Left ventricle myocardium inferior (tissue), 1 donor: ENCODE measurements around the gene GRAMD2B. TPM values are rescaled to one million over a fixed set of nuclear protein-coding genes. Genes with fewer than 3 reads are reported as not detected.

Experiments used
- DNase-seq: peaks from one replicate; pipeline ENCODE4 v3.0.0-alpha.2; 2020
- H3K27ac ChIP-seq: fragments of 200-600 bp; replicated peaks from 2 replicates; pipeline ENCODE4 v1.8.0; 2021
- H3K27me3 ChIP-seq: fragments of 200-600 bp; 2 replicates; pipeline ENCODE4 v1.8.0; 2021; ENCODE audit warnings: low read depth
- H3K36me3 ChIP-seq: fragments of 200-600 bp; 2 replicates; pipeline ENCODE4 v1.8.0; 2021
- H3K4me1 ChIP-seq: fragments of 200-600 bp; 2 replicates; pipeline ENCODE4 v1.8.0; 2021
- H3K4me3 ChIP-seq: fragments of 200-600 bp; 2 replicates; pipeline ENCODE4 v1.8.0; 2021; ENCODE audit warnings: mild to moderate bottlenecking, moderate library complexity
- H3K9me3 ChIP-seq: fragments of 200-600 bp; replicated peaks from 2 replicates; pipeline ENCODE4 v1.8.0; 2021
- CTCF ChIP-seq: fragments of 200-600 bp; IDR thresholded peaks from 2 replicates; pipeline ENCODE4 v1.8.0; 2021; ENCODE audit warnings: antibody characterized with exemption, mild to moderate bottlenecking, borderline replicate concordance
- intact Hi-C: fragments of 100-400 bp; cut with micrococcal nuclease; formaldehyde crosslinking; loops from one replicate; pipeline ENCODE4 v1.11.0; 2022
- total RNA-seq: library from RNA; stranded (reverse); fragmentation: NEBNext Ultra II Directional; extraction: Animal tissue kit (Norgen Biotek cat#: 25700); gene quantifications from one replicate; pipeline ENCODE4 v1.2.1, GENCODE V29; 2021
- donor health status: DM: no; HTN: yes; CAD: no; lungs with severe emphysema.

The GRAMD2B gene
- total RNA-seq, 1 donor from 2014 or later: 24.6 TPM

GRCh38 chr5:126480824-126481223 is 57.6 kb downstream of the GRAMD2B start:
- DNase-seq: no peak
- no peaks in the 10 kb centered on the region for H3K27me3 ChIP-seq
- intact Hi-C loops: no loop called here
- H3K36me3 ChIP-seq: peaks cover 84% of the 10 kb centered on the region
- no peak overlapping the region for H3K4me3 ChIP-seq
- peaks cover 34% of the 10 kb centered on the region for H3K4me1 ChIP-seq
- no peaks in the 10 kb centered on the region for H3K9me3 ChIP-seq
- TF ChIP-seq CTCF: no peak
- H3K27ac ChIP-seq: peak overlapping the region; percentile 62

- H3K27ac ChIP-seq: no peak overlapping the region
Measured at GRCh38 chr5:126481243-126481642, 58.0 kb downstream of the GRAMD2B start.

GRCh38 chr5:126482591-126482990 is 59.4 kb downstream of the GRAMD2B start:
- H3K4me1 ChIP-seq: peaks cover 38% of the 10 kb centered on the region
- no peaks in the 10 kb centered on the region for H3K9me3 ChIP-seq
- no peak for DNase-seq
- H3K36me3 ChIP-seq: peaks cover 94% of the 10 kb centered on the region
- peak overlapping the region; percentile 13 for H3K27ac ChIP-seq
- H3K4me3 ChIP-seq: no peak overlapping the region
- intact Hi-C loops: no loop called here
- no peaks in the 10 kb centered on the region for H3K27me3 ChIP-seq
- no peak for TF ChIP-seq CTCF

More at GRCh38 chr5:126481243-126481642, 58.0 kb downstream of the GRAMD2B start:
- Histone ChIP-seq H3K27me3 (no peaks in the 10 kb centered on the region), H3K4me1 (peaks cover 38% of the 10 kb centered on the region), H3K36me3 (peaks cover 84% of the 10 kb centered on the region), H3K9me3 (no peaks in the 10 kb centered on the region), H3K4me3 (no peak overlapping the region)
- no peak for TF ChIP-seq CTCF
- intact Hi-C loops: no loop called here
- no peak for DNase-seq

GRCh38 chr5:126483156-126483555 is 59.9 kb downstream of the GRAMD2B start:
- no peak overlapping the region for H3K4me3 ChIP-seq
- peaks cover 37% of the 10 kb centered on the region for H3K4me1 ChIP-seq
- no peak for TF ChIP-seq CTCF
- no peak for DNase-seq
- no peaks in the 10 kb centered on the region for H3K27me3 ChIP-seq
- H3K9me3 ChIP-seq: no peaks in the 10 kb centered on the region
- intact Hi-C loops: no loop called here
- H3K36me3 ChIP-seq: peaks cover 96% of the 10 kb centered on the region
- peak overlapping the region; percentile 13 for H3K27ac ChIP-seq

- Histone ChIP-seq H3K27ac (no peak overlapping the region), H3K4me3 (no peak overlapping the region), H3K9me3 (no peaks in the 10 kb centered on the region), H3K27me3 (no peaks in the 10 kb centered on the region), H3K4me1 (peaks cover 38% of the 10 kb centered on the region), H3K36me3 (peaks cover 92% of the 10 kb centered on the region)
- no peak for TF ChIP-seq CTCF
- DNase-seq: no peak
- intact Hi-C loops: no loop called here
Measured at GRCh38 chr5:126484253-126484652, 61.0 kb downstream of the GRAMD2B start.
